ENCODE results near the gene ARL4A. TPM values are rescaled to one million over a fixed set of nuclear protein-coding genes. Genes with fewer than 3 reads are reported as not detected.

Gene ARL4A
- total and polyA plus RNA-seq, 7 experiments from 2014 or later = 5.5 to 97.4 (median 18.9) TPM

DNA sequence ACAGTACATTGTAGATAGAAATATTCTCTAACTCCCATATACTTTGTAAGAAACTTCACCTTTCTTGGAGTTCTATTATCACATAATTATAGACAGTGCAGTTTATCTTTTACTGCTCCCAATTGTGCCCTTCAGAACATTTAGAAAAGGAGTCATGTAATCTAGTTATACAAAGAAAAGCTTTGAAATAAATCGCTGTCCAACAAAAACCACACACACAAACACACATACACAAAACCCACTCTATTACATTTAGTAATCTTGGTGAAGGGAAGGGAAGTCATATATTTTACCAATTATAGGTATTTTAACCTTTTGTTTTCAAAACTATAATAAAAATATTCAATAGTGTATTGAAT is 26.9 kb downstream of the ARL4A start:
- ChIA-PET CTCF (no interaction called here), POLR2A (interaction anchor here (1.2 kb wide), 1 partner anchor 24 kb away, joined by 3 read pairs; no protein-coding TSS in a partner anchor)
- H3K36me3 Mint-ChIP-seq = peaks cover 0 to 4% (median 0%) of the 10 kb centered on the region in 5 donors
- intact Hi-C loops (cut with micrococcal nuclease) = loop anchor here in 1 of 2 donors (2.0 kb wide), 1 partner anchor 16 kb away; no protein-coding TSS in a partner anchor
- no peaks in the 10 kb centered on the region for H3K27me3 Mint-ChIP-seq
- no peak overlapping the region for H3K4me3 ChIP-seq (ENCODE audit: low read length)
- ATAC-seq = no peak
- no peaks in the 10 kb centered on the region for H3K36me3 ChIP-seq (ENCODE audit: control insufficient read depth in 2 of 3, insufficient read depth in 3 of 3, low read length in 3 of 3)
- H3K4me3 Mint-ChIP-seq = no peak overlapping the region
- DNase-seq = no peak
- peaks cover 0 to 8% of the 10 kb centered on the region in 2 donors for H3K4me1 ChIP-seq (ENCODE audit: control insufficient read depth in 2 of 2, insufficient read depth in 2 of 2, low read length in 2 of 2)
- H3K9me3 Mint-ChIP-seq = peaks cover 0 to 3% (median 0%) of the 10 kb centered on the region in 11 donors
- H3K27ac Mint-ChIP-seq = no peak overlapping the region
- no peaks in the 10 kb centered on the region for H3K27me3 ChIP-seq (ENCODE audit: control insufficient read depth in 2 of 2, insufficient read depth in 2 of 2, low read length in 2 of 2)
- no peak overlapping the region for H3K27ac ChIP-seq (ENCODE audit: low read depth, low read length)
- H3K9me3 ChIP-seq (ENCODE audit: control insufficient read depth in 2 of 3, low read length in 3 of 3) = no peaks in the 10 kb centered on the region
- peaks cover 0 to 34% (median 20%) of the 10 kb centered on the region in 7 donors for H3K4me1 Mint-ChIP-seq

DNA sequence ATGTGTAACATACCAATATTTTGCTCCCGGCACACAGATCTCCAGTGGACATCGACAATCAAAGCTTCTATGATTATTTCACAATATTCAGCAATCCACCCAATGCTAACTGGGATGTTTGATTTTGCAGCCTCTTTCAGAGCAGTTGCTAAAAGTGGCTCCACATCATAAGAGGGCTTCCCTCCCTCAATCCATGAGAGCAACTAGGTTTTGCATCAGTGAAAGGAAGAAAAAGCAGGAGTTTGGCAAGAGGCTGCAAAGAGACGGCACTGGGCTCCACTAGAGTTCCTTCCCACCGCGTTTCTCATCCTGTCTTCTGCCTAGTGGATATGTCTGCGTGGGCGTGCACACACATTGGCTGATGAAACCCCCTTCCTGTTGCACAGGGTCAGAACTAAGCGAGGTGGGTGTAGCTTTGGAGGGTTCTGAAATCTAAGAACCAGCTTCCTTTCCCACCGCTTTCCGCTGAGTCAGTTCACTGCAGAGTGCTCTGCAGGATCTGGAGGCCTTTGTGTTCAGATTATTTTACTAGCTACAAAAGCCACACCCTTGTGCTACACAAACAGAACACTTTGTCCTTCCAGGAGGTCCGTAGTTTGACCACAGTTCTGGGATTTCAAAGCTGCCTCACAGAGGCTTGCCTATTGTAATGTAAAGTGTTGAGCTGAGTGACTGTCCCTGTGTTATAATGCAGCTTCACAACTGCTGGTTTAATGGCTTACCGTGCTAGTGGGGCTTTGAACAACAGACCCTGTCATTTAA is 28.1 kb downstream of the ARL4A start:
- no peak overlapping the region for H3K27ac ChIP-seq (ENCODE audit: low read depth, low read length)
- Mint-ChIP-seq H3K9me3 (peaks cover 0 to 3% (median 0%) of the 10 kb centered on the region in 11 donors), H3K27ac (peak overlapping the region in 2 of 9 donors; percentile 7 to 76), H3K27me3 (no peaks in the 10 kb centered on the region), H3K4me1 (peaks cover 0 to 43% (median 20%) of the 10 kb centered on the region in 7 donors), H3K4me3 (peak overlapping the region in 4 of 10 donors; percentile 7 to 63 (median 44)), H3K36me3 (peaks cover 0 to 9% (median 0%) of the 10 kb centered on the region in 5 donors)
- no peak overlapping the region for H3K4me3 ChIP-seq (ENCODE audit: low read length)
- H3K36me3 ChIP-seq (ENCODE audit: control insufficient read depth in 2 of 3, insufficient read depth in 3 of 3, low read length in 3 of 3) = no peaks in the 10 kb centered on the region
- ATAC-seq = peak; percentile 70
- H3K4me1 ChIP-seq (ENCODE audit: control insufficient read depth in 2 of 2, insufficient read depth in 2 of 2, low read length in 2 of 2) = peaks cover 0 to 8% of the 10 kb centered on the region in 2 donors
- ChIA-PET CTCF (interaction anchor here (0.6 to 0.7 kb wide), 2 partner anchors 180 to 317 kb away, joined by 3 read pairs; no protein-coding TSS in a partner anchor), POLR2A (no interaction called here)
- no peaks in the 10 kb centered on the region for H3K27me3 ChIP-seq (ENCODE audit: control insufficient read depth in 2 of 2, insufficient read depth in 2 of 2, low read length in 2 of 2)
- DNase-seq = peak in 1 of 9 donors; percentile 34
- intact Hi-C loops (cut with micrococcal nuclease) = loop anchor here in 1 of 2 donors (2.0 kb wide), 1 partner anchor 15 kb away; no protein-coding TSS in a partner anchor
- no peaks in the 10 kb centered on the region for H3K9me3 ChIP-seq (ENCODE audit: control insufficient read depth in 2 of 3, low read length in 3 of 3)

DNA sequence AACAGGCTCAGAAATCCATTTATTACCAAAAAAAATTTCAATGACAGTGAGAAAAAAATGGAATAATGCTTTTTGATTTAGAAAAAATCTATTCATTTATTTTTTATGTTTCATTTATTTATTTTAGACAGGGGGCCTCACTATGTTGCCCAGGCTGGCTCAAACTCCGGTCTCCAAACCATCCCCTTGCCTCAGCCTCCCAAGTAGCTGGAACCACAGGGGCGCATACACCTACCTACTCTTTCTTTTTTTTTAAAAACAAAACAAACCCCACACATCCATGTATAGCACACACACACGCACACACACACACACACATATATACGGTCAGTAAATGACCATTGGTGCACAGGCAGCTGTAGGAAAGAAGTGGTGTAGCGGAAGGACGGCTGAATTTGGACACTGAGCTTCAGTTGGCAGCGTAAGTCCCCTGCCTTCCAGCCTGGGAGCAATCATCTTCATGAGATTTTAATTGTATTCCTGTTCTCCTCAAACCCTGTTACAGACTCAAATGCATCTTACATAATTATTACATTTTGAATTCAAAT is 28.8 kb downstream of the ARL4A start:
- ChIA-PET POLR2A (no interaction called here), CTCF (interaction anchor here (0.6 to 0.7 kb wide), 2 partner anchors 181 to 317 kb away, joined by 3 read pairs; no protein-coding TSS in a partner anchor)
- H3K27ac ChIP-seq (ENCODE audit: low read depth, low read length) = no peak overlapping the region
- intact Hi-C loops (cut with micrococcal nuclease) = no loop called here
- no peak for ATAC-seq
- H3K4me1 ChIP-seq (ENCODE audit: control insufficient read depth in 2 of 2, insufficient read depth in 2 of 2, low read length in 2 of 2) = peaks cover 0 to 8% of the 10 kb centered on the region in 2 donors
- Mint-ChIP-seq H3K9me3 (peaks cover 0 to 3% (median 0%) of the 10 kb centered on the region in 11 donors), H3K27me3 (no peaks in the 10 kb centered on the region), H3K36me3 (peaks cover 0 to 10% (median 0%) of the 10 kb centered on the region in 5 donors), H3K4me1 (peaks cover 0 to 43% (median 20%) of the 10 kb centered on the region in 7 donors), H3K4me3 (peak overlapping the region in 2 of 10 donors; percentile 9 to 63), H3K27ac (peak overlapping the region in 1 of 9 donors; percentile 76)
- no peaks in the 10 kb centered on the region for H3K9me3 ChIP-seq (ENCODE audit: control insufficient read depth in 2 of 3, low read length in 3 of 3)
- no peaks in the 10 kb centered on the region for H3K36me3 ChIP-seq (ENCODE audit: control insufficient read depth in 2 of 3, insufficient read depth in 3 of 3, low read length in 3 of 3)
- H3K27me3 ChIP-seq (ENCODE audit: control insufficient read depth in 2 of 2, insufficient read depth in 2 of 2, low read length in 2 of 2) = no peaks in the 10 kb centered on the region
- DNase-seq = no peak
- no peak overlapping the region for H3K4me3 ChIP-seq (ENCODE audit: low read length)

DNA sequence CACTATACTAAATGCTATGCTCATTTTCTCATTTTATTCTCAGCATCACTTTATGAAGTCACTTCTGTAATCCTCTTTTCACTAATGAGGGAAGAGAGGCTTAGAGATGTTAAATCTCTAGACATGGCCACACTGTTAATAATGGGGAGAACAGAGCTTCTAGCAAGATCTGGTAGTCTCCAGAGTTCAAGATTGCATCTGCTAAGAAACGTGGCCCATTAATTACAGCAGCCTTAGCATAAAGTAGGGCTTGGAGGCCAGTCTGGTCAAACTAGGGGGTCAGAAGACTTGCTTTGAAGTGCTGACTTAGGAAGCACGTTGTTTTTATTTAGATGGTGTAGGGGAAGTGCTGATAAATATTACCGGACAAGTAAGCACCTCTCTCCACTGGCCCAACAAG is 29.3 kb downstream of the ARL4A start:
- DNase-seq = no peak
- Histone ChIP-seq H3K36me3 (ENCODE audit: control insufficient read depth in 2 of 3, insufficient read depth in 3 of 3, low read length in 3 of 3) (no peaks in the 10 kb centered on the region), H3K4me1 (ENCODE audit: control insufficient read depth in 2 of 2, insufficient read depth in 2 of 2, low read length in 2 of 2) (peaks cover 0 to 8% of the 10 kb centered on the region in 2 donors), H3K27ac (ENCODE audit: low read depth, low read length) (no peak overlapping the region), H3K27me3 (ENCODE audit: control insufficient read depth in 2 of 2, insufficient read depth in 2 of 2, low read length in 2 of 2) (no peaks in the 10 kb centered on the region), H3K4me3 (ENCODE audit: low read length) (no peak overlapping the region), H3K9me3 (ENCODE audit: control insufficient read depth in 2 of 3, low read length in 3 of 3) (no peaks in the 10 kb centered on the region)
- peaks cover 0 to 3% (median 0%) of the 10 kb centered on the region in 11 donors for H3K9me3 Mint-ChIP-seq
- intact Hi-C loops (cut with micrococcal nuclease) = no loop called here
- no peak overlapping the region for H3K27ac Mint-ChIP-seq
- H3K36me3 Mint-ChIP-seq = peaks cover 0 to 12% (median 0%) of the 10 kb centered on the region in 5 donors
- no peak overlapping the region for H3K4me3 Mint-ChIP-seq
- ChIA-PET CTCF (no interaction called here), POLR2A (no interaction called here)
- no peak for ATAC-seq
- no peaks in the 10 kb centered on the region for H3K27me3 Mint-ChIP-seq
- peaks cover 0 to 43% (median 20%) of the 10 kb centered on the region in 7 donors for H3K4me1 Mint-ChIP-seq

DNA sequence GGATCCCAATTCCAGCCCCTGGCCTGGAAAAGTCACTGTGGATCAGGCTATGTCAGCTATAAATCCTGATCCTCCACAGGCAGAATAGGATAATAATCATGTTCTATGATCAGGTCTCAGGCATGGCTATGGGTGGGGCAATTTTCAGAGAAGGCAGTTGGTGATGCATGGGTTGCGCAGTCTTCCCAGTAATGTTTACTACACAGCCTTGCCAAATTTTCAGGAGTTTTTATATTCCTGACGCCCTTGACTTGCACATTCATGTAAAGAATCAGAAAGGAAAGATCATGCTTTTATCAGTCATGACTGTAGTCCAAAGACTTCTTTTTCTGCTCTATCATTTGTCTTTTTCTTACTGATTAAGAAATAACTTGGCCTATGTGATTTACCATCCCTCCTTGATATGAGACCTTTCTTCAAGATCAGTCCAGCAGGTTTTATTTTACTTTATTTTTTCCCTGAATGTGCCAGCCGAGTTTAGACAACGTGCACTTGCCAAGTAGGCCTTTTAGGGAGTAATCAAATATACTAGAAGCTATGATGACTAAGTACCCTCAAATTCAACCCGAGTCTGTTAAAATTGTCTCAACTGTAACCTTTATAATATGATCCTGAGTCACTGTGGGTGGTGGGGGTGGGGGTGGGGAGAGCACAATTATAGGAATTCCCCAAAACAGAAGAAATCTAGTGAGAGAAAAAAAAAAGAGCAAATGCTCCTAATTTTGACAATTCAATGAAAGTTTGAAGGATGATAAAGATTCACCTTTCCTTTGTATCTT is 31.9 kb downstream of the ARL4A start:
- no peaks in the 10 kb centered on the region for H3K27me3 Mint-ChIP-seq
- Histone ChIP-seq H3K27ac (ENCODE audit: low read depth, low read length) (no peak overlapping the region), H3K4me1 (ENCODE audit: control insufficient read depth in 2 of 2, insufficient read depth in 2 of 2, low read length in 2 of 2) (peaks cover 0 to 8% of the 10 kb centered on the region in 2 donors), H3K4me3 (ENCODE audit: low read length) (no peak overlapping the region), H3K36me3 (ENCODE audit: control insufficient read depth in 2 of 3, insufficient read depth in 3 of 3, low read length in 3 of 3) (no peaks in the 10 kb centered on the region), H3K27me3 (ENCODE audit: control insufficient read depth in 2 of 2, insufficient read depth in 2 of 2, low read length in 2 of 2) (no peaks in the 10 kb centered on the region), H3K9me3 (ENCODE audit: control insufficient read depth in 2 of 3, low read length in 3 of 3) (no peaks in the 10 kb centered on the region)
- peaks cover 0 to 8% (median 0%) of the 10 kb centered on the region in 11 donors for H3K9me3 Mint-ChIP-seq
- H3K36me3 Mint-ChIP-seq = peaks cover 0 to 16% (median 0%) of the 10 kb centered on the region in 5 donors
- ChIA-PET CTCF (no interaction called here), POLR2A (no interaction called here)
- no peak for DNase-seq
- peak overlapping the region in 1 of 9 donors; percentile 62 for H3K27ac Mint-ChIP-seq
- peaks cover 0 to 57% (median 20%) of the 10 kb centered on the region in 7 donors for H3K4me1 Mint-ChIP-seq
- intact Hi-C loops (cut with micrococcal nuclease) = no loop called here
- H3K4me3 Mint-ChIP-seq = no peak overlapping the region
- ATAC-seq = peak; percentile 59

DNA sequence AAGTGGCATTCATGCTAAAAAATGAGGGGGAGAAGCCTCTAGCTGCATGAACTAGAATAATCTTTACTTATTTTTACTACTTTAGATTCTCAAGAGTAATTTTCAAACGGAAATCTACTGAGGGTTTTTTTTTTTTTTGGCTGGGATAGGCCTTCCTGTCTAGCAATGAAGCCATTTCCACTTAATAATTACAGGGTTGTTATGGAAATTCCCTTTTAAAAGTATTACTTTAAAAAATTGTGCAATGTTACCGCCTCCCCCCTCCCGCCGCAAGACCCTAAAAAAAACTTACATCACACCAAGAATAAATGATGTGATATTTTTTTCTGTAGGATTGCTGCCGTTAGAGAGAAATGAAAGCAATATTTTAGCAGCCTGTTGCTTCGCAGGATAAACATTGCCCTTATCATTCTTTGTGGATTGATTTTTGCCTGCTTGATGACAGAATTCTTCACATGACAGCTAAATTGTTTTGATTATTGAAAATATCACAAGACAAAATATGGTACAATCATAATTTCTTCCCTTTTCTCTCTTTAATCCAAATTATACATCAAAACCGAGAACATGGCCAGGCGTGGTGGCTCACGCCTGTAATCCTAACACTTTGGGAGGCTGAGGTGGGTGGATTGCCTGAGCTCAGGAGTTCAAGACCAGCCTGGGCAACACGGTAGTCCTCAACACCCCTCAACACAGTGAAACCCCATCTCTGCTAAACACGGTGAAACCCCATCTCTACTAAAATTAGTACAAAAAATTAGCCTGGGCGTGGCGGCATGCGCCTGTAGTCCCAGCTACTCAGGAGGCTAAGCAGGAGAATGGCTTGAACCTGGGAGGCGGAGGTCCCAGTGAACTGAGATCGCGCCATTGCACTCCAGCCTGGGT is 32.8 kb downstream of the ARL4A start:
- peaks cover 0 to 7% of the 10 kb centered on the region in 2 donors for H3K4me1 ChIP-seq (ENCODE audit: control insufficient read depth in 2 of 2, insufficient read depth in 2 of 2, low read length in 2 of 2)
- DNase-seq (no peak), ATAC-seq (no peak)
- Mint-ChIP-seq H3K4me3 (peak overlapping the region in 1 of 10 donors; percentile 22), H3K4me1 (peaks cover 0 to 56% (median 19%) of the 10 kb centered on the region in 7 donors), H3K27ac (peak overlapping the region in 2 of 9 donors; percentile 7 to 77), H3K36me3 (peaks cover 0 to 16% (median 0%) of the 10 kb centered on the region in 5 donors), H3K9me3 (peaks cover 0 to 8% (median 0%) of the 10 kb centered on the region in 11 donors), H3K27me3 (no peaks in the 10 kb centered on the region)
- CTCF ChIA-PET = no interaction called here
- H3K9me3 ChIP-seq (ENCODE audit: control insufficient read depth in 2 of 3, low read length in 3 of 3) = no peaks in the 10 kb centered on the region
- intact Hi-C loops (cut with micrococcal nuclease) = no loop called here
- no peaks in the 10 kb centered on the region for H3K27me3 ChIP-seq (ENCODE audit: control insufficient read depth in 2 of 2, insufficient read depth in 2 of 2, low read length in 2 of 2)
- no peak overlapping the region for H3K4me3 ChIP-seq (ENCODE audit: low read length)
- no peak overlapping the region for H3K27ac ChIP-seq (ENCODE audit: low read depth, low read length)
- POLR2A ChIA-PET = no interaction called here
- H3K36me3 ChIP-seq (ENCODE audit: control insufficient read depth in 2 of 3, insufficient read depth in 3 of 3, low read length in 3 of 3) = no peaks in the 10 kb centered on the region
